Stimulated activated CD8-positive, alpha-beta memory T cell treated with anti-CD3 and anti-CD28 coated beads, Interleukin-4, amount 100 ng/mL, for 4 hours (primary cell): Measurements from ENCODE around the gene NEAT1.
A peak's percentile ranks its signal among the peaks of the same experiment; 100 is the strongest.
"Not testable (repeated sequence)": the region's sequence is repeated elsewhere in the genome, so short reads cannot be mapped to it uniquely, and the experiment has no call there.

Source experiments
- DNase-seq, 2 donors: peaks; one replicate each; pipeline ENCODE4 v3.0.0-alpha.2; 2020; ENCODE audit warnings: low read depth in 2 of 2, low spot score in 1 of 2

Gene NEAT1

GRCh38 chr11:65404638-65405339 is 17.8 kb upstream of the NEAT1 start:
- no peak for DNase-seq

GRCh38 chr11:65410936-65411680 is 11.5 kb upstream of the NEAT1 start:
- no peak for DNase-seq

DNA sequence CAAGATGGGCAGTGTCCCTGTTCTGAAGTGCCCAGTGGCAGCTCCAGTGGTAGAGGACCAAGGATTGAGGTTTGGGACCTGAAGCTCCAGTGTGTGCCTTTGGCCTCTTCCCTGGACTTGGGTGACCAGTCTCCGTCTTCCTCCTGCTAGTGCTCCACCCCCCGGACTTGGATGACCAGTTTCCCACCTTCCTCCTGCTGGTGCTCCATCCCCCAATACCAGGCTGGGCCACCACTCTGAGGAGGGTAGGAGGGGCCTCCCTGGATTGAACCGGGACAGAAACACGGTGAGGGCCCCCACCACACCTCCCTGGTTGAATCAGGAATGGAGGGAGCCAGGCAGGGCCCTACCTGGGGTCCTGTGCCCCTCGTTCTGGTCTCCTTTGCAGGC is 10.9 kb upstream of the NEAT1 start:
- DNase-seq = no peak

DNA sequence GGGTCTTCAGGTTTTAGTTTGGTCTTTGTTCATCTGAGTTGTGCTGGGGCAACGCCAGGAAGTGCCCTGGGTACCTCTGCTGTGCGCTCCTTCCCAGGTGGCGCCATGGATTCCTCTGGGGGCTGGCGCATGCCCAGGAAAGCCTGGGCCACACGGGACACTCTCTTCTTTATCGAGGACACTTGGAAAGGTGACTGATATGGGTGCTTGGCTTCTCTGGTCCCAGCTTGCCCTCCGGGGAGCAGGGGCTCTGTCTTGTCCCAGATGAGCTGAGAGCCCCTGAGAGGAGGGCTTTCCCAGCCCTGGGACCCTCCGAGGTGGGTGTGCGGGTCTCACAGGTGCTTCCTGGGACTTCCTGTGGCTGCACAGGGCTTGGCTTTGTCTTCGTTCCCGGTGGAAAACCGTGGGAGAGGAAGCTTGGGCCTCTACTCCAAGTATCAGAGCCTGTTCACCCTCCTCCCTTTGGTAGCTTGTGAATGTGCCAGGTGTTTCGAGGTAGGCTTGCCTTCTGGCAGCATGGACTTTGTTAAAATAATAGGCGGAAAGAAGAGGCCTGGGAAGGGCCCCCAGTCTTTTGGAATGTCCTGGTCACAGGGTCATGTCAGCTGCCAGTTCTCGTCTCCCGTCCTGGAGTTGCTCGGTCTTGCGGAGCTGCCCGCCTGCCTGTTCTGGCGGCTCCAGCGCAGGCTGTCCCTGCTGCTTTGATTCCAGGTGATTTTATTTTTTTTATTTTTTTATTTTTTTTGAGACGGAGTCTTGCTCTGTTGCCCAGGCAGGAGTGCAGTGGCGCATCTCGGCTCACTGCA is 10.1 kb upstream of the NEAT1 start:
- no peak for DNase-seq

DNA sequence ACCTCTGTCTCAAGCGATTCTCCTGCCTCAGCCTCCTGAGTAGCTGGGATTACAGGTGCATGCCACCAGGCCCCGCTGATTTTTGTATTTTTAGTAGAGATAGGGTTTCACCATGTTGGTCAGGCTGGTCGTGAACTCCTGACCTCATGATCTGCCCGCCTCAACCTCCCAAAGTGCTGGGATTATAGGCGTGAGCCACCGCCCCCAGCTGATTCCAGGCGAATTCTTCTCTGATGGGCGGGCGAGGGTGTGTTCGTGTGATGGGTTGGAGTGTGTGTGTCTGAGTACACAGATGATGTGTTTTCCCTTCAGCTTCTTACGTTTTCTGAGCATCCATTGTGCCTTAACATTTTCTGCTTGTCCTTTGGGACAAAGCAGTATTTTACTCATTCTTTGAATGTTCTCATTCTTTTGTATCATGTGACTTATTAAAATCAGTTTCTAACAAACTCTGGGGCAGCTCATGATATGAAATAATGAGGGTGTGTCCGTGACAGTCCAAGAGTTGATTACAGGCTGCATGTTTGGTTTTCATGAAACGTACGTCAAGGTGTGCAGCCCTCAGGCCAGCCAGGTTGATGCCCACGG is 9.4 kb upstream of the NEAT1 start:
- DNase-seq = not testable (repeated sequence)

GRCh38 chr11:65414776-65415498 is 7.7 kb upstream of the NEAT1 start:
- DNase-seq = no peak

- DNase-seq = no peak
Measured at GRCh38 chr11:65415499-65416340, 6.9 kb upstream of the NEAT1 start.

- DNase-seq = peak; percentile 83 to 85
Measured at GRCh38 chr11:65416341-65416824, 6.2 kb upstream of the NEAT1 start.

GRCh38 chr11:65416841-65417701 is 5.5 kb upstream of the NEAT1 start:
- DNase-seq = no peak

- DNase-seq = no peak
Measured at GRCh38 chr11:65417702-65418430, 4.7 kb upstream of the NEAT1 start.

GRCh38 chr11:65418431-65418680 is 4.2 kb upstream of the NEAT1 start:
- DNase-seq = no peak

DNA sequence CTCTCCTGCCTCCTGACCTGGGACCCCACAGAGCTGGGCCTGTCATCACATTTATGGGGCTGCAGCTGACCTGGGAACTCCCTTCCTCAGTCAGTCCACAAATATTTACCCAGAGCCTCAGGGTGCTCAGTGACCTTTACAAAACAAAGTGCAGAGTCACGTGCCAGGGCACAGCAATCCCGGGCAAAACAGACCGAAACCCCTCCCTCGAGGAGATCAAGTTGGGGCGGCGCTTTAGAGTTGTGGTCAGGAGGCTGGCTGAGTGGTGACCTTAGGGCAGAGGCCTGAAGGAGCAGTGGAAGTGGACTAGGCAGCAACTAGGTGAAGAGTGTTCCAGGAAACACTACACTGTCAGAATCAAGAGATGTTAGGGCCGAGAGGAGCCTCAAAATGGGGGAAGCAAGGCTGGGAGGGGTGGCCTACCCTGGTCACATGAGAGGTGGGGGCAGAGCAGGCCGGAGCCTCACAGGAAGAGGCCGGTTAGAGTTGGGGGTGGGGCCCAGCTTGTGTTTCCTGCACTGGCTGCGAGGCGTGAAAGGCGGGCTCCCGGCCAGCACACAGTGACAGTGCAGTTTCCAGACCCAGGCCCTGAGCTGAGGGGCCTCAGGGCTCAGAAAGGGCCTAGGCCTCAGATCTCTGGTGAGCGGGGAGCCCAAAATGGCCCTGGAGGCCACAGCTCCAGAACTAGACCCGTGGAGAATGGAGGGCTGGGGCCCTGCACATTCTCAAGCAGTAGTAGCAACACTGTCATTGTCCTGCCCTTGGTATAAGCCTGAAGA is 3.7 kb upstream of the NEAT1 start:
- peak; percentile 53 to 76 for DNase-seq

DNA sequence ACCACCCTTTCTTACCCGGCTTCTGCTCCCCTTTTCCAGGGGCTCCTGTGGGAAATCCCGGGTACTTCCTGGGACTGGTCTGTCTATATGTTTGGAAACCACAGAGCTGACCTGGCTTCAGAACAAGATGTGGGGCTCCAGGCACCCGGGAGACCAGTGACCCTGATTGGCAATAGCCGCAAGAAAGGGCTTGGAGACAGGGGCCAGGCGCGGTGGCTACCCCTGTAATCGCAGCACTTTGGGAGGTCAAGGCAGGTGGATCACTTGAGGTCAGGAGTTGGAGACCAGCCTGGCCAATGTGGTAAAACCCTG is 3.2 kb upstream of the NEAT1 start:
- no peak for DNase-seq

- DNase-seq = peak in 1 of 2 donors; percentile 24
Measured at GRCh38 chr11:65419772-65420481, 2.7 kb upstream of the NEAT1 start.

GRCh38 chr11:65420506-65420905 is 2.1 kb upstream of the NEAT1 start:
- no peak for DNase-seq

- peak; percentile 75 to 84 for DNase-seq
Measured at GRCh38 chr11:65420979-65421793, 1.4 kb upstream of the NEAT1 start.
